DMS53 treated with DMSO at 0.1 percent for 48 hours (cell line): ENCODE data around the gene EIF4G1.
"Not testable (repeated sequence)": the region's sequence is repeated elsewhere in the genome, so short reads cannot be mapped to it uniquely, and the experiment has no call there.

Experiments used
- DNase-seq: peaks from one replicate; lab custom pipeline; 2025; ENCODE audit not compliant: unreplicated experiment; lab: John Stamatoyannopoulos, UW

Gene EIF4G1

GRCh38 chr3:184333700-184334099 lies 19.3 kb downstream of the EIF4G1 start:
- no peak for DNase-seq

GRCh38 chr3:184334470-184335158 lies 20.2 kb downstream of the EIF4G1 start:
- no peak for DNase-seq

- DNase-seq = peak; percentile 70
These were observed 20.9 kb downstream of the EIF4G1 start for GRCh38 chr3:184335291-184335660.

- DNase-seq = peak; percentile 70
These were observed 21.5 kb downstream of the EIF4G1 start for GRCh38 chr3:184335661-184336546.

GRCh38 chr3:184336547-184337398 lies 22.4 kb downstream of the EIF4G1 start:
- peak; percentile 28 for DNase-seq

GRCh38 chr3:184337399-184337714 lies 23.0 kb downstream of the EIF4G1 start, which contains the start of gene FAM131A:
Gene FAM131A, plus strand, starts transcription at chr3:184337600. Its CDS starts 31 bp downstream, at chr3:184337631.
- no peak for DNase-seq

- DNase-seq = no peak
These were observed 23.6 kb downstream of the EIF4G1 start for GRCh38 chr3:184337981-184338380.

GRCh38 chr3:184338511-184338945 lies 24.1 kb downstream of the EIF4G1 start:
- DNase-seq = no peak

- no peak for DNase-seq
These were observed 24.6 kb downstream of the EIF4G1 start for GRCh38 chr3:184339001-184339400.

GRCh38 chr3:184339451-184340135 lies 25.2 kb downstream of the EIF4G1 start:
- not testable (repeated sequence) for DNase-seq

- DNase-seq = peak; percentile 92
These were observed 27.5 kb downstream of the EIF4G1 start for GRCh38 chr3:184341925-184342324.

- no peak for DNase-seq
These were observed 28.9 kb downstream of the EIF4G1 start for GRCh38 chr3:184343200-184343876.

- no peak for DNase-seq
These were observed 30.3 kb downstream of the EIF4G1 start for GRCh38 chr3:184344579-184345316.

- peak; percentile 64 for DNase-seq
These were observed 31.1 kb downstream of the EIF4G1 start for GRCh38 chr3:184345317-184346144.

GRCh38 chr3:184346480-184347190 lies 32.2 kb downstream of the EIF4G1 start:
- DNase-seq = no peak

GRCh38 chr3:184347321-184348056 lies 33.1 kb downstream of the EIF4G1 start:
- no peak for DNase-seq

GRCh38 chr3:184348057-184348382 lies 33.6 kb downstream of the EIF4G1 start:
- no peak for DNase-seq
